HG03097 (cell line): ENCODE results near the gene PCNX1.
"Not testable (repeated sequence)": the region's sequence is repeated elsewhere in the genome, so short reads cannot be mapped to it uniquely, and the experiment has no call there.

Experiments used
- ATAC-seq: cut with Tn5 transposase; IDR thresholded peaks from one replicate; pipeline ENCODE4 v1.9.1; 2021; ENCODE audit not compliant: unreplicated experiment, low FRiP score

The PCNX1 gene

GRCh38 chr14:70909733-70910614 is 2.7 kb downstream of the PCNX1 start:
- no peak for ATAC-seq

GRCh38 chr14:70915415-70915814 is 8.2 kb downstream of the PCNX1 start:
- no peak for ATAC-seq

GRCh38 chr14:70916300-70916699 is 9.0 kb downstream of the PCNX1 start:
- no peak for ATAC-seq

GRCh38 chr14:70916799-70917198 is 9.5 kb downstream of the PCNX1 start:
- no peak for ATAC-seq

- no peak for ATAC-seq
These were observed 10.4 kb downstream of the PCNX1 start for GRCh38 chr14:70917633-70918032.

GRCh38 chr14:70919774-70920173 is 12.5 kb downstream of the PCNX1 start:
- no peak for ATAC-seq

GRCh38 chr14:70920608-70921007 is 13.3 kb downstream of the PCNX1 start:
- ATAC-seq: no peak

- no peak for ATAC-seq
These were observed 14.4 kb downstream of the PCNX1 start for GRCh38 chr14:70921669-70922068.

- ATAC-seq: no peak
These were observed 17.3 kb downstream of the PCNX1 start for GRCh38 chr14:70924521-70924920.

GRCh38 chr14:70926235-70926830 is 19.1 kb downstream of the PCNX1 start:
- no peak for ATAC-seq

- no peak for ATAC-seq
These were observed 23.7 kb downstream of the PCNX1 start for GRCh38 chr14:70931008-70931407.

- ATAC-seq: no peak
These were observed 26.8 kb downstream of the PCNX1 start for GRCh38 chr14:70934084-70934483.

GRCh38 chr14:70934502-70935134 is 27.4 kb downstream of the PCNX1 start:
- ATAC-seq: peak; percentile 78

- ATAC-seq: no peak
These were observed 27.9 kb downstream of the PCNX1 start for GRCh38 chr14:70935135-70935534.

GRCh38 chr14:70939693-70940092 is 32.4 kb downstream of the PCNX1 start:
- ATAC-seq: not testable (repeated sequence)

- not testable (repeated sequence) for ATAC-seq
These were observed 34.5 kb downstream of the PCNX1 start for GRCh38 chr14:70941637-70942341.

GRCh38 chr14:70942342-70942706 is 35.1 kb downstream of the PCNX1 start:
- no peak for ATAC-seq

GRCh38 chr14:70942721-70943120 is 35.5 kb downstream of the PCNX1 start:
- ATAC-seq: not testable (repeated sequence)

- ATAC-seq: no peak
These were observed 36.6 kb downstream of the PCNX1 start for GRCh38 chr14:70943838-70944237.

- ATAC-seq: no peak
These were observed 40.5 kb downstream of the PCNX1 start for GRCh38 chr14:70947739-70948138.

- ATAC-seq: no peak
These were observed 45.2 kb downstream of the PCNX1 start for GRCh38 chr14:70952485-70952884.
